ENCODE data around the gene UBR4. TPM values are rescaled to one million over a fixed set of nuclear protein-coding genes. Genes with fewer than 3 reads are reported as not detected.

UBR4 gene
- total RNA-seq, 1 experiment from 2014 or later = 52.6 TPM

DNA sequence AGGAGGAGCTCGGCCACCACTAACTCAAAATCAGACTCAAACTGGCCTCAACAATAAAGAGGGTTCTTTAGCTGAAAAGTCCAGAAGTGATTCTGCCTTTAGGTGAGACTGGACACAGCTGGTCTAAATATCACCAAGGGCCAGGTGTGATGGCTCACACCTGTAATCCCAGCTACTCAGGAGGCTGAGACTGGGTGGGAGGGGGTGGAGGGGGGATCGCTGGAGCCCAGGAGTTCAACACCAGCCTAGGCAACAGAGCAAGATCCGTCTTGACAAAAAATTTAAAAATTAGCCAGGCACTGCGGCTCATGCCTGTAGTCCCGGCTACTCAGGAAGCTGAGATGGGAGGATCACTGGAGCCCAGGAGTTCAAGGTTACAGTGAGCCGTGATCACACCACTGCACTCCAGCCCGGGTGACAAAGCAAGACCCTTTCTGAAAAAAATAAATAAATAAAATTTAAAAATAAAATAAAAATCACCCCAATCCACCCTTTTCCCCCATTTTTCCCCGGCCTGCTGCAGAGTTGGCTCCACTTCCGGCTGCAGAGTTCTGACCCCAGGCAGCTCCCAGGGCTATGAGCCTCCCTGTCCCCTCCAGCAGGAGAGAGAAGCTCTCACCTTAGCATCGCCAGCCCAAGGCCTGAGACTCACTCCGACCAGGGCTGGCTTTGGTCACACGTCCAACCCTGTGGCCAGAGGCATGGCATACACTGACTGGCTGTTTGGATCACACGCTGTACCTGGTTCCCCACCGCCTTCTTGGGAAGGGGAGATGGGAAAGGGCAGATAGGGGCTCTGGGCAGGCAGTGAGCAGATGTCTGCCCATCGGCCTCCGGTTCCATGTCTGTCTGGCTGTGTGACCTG, 166.3 kb downstream of the UBR4 start:
- in situ Hi-C loops (cut with HindIII; ENCODE audit: low pct_unique_long_range_greater_than_20kb, low sequenced_read_pairs) = no loop called here
- no peak for DNase-seq (ENCODE audit: low read depth, low spot score)

DNA sequence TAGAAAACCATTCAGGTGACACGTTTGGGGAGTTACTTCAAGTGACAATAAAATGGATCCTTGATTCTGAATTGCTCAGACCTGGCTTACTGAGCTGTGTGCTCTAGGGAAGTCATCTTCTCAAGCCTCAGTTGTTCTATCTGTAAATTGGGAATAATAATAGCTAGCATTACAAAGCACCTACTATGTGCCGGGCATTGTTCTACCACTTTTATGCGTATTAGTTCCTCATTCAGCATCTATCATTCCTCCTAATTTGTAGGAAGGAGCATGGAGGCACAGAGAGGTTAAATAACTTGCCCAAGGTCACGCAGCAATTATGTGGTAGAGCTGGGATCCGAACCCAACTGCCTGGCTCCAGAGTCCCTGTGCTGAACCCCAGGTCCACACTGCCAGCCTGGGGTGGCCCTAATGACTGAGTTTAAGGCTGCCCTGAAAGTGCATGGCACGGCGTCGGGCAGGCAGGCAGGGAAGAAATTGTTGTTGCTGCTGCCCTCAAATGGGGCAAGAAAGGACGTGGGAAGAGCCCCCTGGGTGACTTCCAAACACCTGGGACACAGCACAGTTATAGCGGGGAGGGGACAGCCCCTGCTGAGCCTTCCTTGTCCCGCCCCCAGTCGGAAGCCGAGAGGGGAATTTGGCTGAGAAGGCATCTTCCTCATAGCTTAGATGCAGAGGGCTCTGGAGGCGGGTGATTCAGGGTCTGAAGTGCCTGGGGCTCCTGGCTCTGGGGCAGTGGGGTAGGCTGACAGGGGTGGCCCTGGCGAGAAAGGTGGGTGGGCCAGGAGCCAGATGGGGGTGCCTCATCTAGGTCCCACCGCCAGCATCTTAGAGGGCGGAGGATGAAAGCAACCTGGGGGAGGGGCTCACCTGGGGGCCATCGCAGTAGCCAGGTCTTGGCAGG, 167.1 kb downstream of the UBR4 start:
- no peak for DNase-seq (ENCODE audit: low read depth, low spot score)
- in situ Hi-C loops (cut with HindIII; ENCODE audit: low pct_unique_long_range_greater_than_20kb, low sequenced_read_pairs) = no loop called here

DNA sequence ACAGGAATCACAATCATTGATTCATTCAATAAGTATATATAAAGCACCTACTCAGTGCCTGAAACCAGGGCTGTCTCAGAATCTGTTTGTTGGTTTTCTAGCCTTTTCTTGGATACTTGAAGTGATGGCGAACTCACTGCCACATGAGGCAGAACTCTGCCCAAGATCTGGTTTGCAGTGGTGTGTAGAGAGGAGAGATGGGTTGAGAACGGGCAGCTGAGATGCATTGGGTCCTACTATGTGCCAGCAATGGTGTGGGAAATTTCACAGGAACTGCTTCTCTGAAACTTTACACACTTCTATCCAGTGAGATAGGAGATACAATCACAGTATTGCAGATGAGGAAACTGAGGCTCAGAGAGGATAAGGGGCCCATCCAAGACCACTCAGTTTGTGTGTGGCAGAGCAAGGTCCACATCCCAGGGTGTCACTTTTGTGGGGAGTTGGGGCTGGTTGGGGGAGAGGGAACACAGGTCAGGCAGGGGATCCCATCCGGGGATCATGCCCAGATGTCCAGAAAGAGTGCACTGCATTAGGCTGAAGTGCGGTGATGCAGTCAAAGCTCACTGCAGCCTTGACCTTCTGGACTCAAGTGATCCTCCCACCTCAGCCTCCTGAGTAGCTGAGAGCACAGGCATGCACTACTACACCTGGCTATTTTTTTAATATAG, 169.9 kb downstream of the UBR4 start:
- in situ Hi-C loops (cut with HindIII; ENCODE audit: low pct_unique_long_range_greater_than_20kb, low sequenced_read_pairs) = no loop called here
- DNase-seq (ENCODE audit: low read depth, low spot score) = no peak

DNA sequence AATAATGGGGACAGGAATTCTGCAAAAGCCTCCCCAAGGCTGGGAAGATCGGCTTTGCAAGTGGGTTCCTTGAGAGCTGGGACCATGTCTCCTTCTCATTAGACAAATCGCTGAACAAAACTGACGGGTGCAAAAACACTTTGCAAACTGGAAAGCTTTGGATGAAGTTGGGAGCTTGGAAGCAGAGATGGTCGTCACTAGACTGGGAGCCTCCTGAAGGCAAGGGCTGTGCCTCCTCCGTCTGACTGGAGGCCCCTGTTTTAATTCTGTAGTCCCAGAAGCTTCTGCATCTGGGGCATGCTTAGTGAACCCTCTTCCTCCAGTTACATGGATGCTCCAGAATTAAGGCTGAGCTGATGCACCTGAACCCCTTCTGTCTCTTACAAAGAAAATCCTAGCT, 171.3 kb downstream of the UBR4 start:
- in situ Hi-C loops (cut with HindIII; ENCODE audit: low pct_unique_long_range_greater_than_20kb, low sequenced_read_pairs) = no loop called here
- no peak for DNase-seq (ENCODE audit: low read depth, low spot score)

DNA sequence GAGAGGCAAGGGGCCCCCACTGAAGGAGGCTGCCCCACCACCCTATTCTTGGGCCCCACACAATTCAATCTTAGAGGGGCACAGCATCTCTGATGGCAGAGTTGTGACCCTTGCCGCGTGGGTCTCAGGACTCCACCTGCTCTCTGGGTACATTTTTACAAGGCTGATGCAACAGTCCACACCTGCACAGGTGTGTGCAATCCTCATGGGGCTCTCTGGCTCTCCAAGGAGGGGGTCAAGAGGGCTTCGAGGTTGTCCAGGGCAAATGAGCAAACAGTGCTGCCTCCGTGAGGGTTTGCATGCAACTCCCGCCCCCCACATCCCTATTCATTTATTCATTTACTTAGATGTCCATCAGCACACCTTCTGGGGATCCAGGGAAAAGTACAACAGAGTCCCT, 172.0 kb downstream of the UBR4 start:
- in situ Hi-C loops (cut with HindIII; ENCODE audit: low pct_unique_long_range_greater_than_20kb, low sequenced_read_pairs) = no loop called here
- DNase-seq (ENCODE audit: low read depth, low spot score) = no peak

DNA sequence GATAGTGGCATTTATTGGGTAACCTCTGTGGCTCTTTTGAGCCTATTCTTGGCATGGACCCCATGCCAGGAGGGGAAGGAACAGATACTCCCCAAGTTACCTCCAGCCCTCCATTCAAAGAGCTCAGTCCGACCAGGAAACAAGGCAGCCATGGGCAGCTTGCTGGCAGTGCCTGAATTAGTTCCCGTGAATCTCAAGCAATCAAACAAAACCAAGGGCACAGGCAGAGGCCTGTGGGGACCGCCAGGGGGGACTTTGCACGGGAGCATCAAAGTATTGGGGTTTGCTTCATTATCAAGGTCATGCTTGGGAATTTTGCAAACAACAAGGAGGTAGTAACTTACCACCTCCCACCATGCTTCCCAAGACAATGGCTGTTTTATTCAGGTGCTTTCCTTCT, 172.4 kb downstream of the UBR4 start:
- in situ Hi-C loops (cut with HindIII; ENCODE audit: low pct_unique_long_range_greater_than_20kb, low sequenced_read_pairs) = no loop called here
- no peak for DNase-seq (ENCODE audit: low read depth, low spot score)

DNA sequence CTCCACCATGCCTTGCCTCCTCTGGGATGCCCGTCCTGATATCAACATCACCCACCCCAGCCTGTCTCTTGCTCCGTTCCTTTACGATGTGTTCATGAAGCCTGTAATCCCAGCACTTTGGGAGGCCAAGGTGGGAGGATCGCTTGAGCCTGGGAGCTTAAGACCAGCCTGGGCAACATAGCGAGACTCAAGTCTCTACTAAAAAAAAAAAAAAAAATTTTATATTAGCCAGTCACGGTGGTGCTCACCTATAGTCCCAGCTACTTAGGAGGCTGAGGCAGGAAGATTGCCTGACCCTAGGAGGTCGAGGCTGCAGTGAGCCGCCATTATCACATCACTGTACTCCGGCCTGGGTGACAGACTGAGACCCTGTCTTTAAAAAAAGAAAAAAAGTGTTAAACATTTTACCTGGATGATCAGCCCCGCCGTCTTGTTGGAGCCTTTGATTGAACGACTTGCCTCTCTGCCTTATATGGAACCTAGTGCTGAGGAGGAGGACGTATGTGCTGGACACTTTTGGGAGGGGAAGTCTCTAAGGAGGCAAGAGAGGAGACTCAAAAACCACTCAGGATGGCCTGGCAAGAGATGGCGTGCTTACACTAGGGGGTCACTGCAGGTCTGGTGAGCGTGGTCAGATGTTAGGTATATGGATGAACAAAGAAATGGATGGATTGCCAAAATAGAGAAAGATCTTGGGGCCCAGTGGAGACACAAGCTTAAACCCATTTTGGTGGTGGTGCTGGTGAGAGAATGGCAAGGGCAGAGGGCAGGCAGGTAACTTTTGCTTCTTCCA, 173.1 kb downstream of the UBR4 start:
- in situ Hi-C loops (cut with HindIII; ENCODE audit: low pct_unique_long_range_greater_than_20kb, low sequenced_read_pairs) = no loop called here
- no peak for DNase-seq (ENCODE audit: low read depth, low spot score)

DNA sequence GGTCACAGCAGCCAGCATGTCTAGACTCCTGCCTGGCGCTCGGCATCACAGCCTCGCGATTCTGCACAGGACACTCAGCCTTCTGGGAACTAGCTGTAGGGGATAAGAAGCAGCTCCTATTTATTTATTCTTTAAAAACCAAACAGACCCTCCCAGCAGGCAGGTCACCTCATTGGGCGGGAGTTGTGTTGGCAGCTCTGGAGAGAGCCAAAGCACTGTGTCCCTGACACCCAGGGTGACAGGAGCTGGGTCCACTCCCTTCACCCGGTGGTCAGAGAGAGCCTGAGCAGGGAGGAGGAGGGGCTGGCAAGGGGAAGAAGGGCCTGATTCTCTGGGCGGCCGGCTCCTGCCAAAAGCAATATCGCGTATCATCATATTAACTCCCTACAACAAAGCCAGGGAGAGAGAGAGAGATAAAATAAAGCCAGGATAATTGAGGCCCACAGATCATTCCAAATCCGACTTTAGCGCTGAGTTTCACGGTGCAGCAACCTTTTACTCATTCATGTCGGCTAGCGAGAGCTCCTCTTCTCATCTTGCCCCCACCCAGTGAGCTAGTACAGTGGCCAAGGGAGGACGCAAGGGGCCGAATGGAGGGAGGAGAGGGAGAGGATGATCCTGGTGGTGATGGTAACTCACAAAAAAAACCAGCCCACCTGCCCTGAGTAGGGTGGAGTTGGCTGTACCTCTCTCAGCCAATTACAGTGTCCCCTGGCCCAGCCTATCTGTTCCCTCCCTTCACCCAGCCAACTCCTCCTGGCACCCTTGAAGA, 173.8 kb downstream of the UBR4 start:
- in situ Hi-C loops (cut with HindIII; ENCODE audit: low pct_unique_long_range_greater_than_20kb, low sequenced_read_pairs) = no loop called here
- no peak for DNase-seq (ENCODE audit: low read depth, low spot score)

DNA sequence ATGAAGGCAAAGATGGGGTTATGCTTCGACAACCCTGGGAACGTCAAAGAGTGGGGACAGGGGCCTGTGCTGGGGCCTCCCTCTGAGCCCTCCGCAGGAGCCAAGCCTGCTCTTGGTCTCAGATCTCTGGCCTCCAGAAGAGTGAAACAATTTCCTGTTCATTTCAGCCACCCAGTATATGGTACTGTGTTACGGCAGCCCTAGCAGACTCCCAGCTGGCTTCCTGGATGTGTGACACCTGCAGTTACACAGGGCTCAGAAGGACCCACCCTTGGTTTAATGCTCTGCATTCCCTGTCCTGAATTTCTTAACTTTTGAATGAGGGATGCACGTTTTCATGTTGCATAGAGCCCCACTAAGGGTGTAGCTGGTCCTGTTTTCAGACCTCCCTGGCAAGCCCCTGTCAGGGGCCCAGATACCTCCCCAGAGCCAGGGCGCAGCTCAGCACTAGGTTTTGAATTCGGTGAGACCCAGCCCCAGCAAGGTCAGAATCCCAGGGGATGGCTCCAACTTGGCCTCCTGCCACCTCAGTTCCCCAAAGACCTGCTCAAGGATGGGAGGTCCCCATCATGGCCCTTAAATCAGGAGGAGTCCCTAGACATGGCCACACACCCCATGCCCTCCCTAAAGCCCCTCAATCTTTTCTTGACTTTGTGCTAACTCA, 174.6 kb downstream of the UBR4 start:
- DNase-seq (ENCODE audit: low read depth, low spot score) = no peak
- in situ Hi-C loops (cut with HindIII; ENCODE audit: low pct_unique_long_range_greater_than_20kb, low sequenced_read_pairs) = no loop called here

DNA sequence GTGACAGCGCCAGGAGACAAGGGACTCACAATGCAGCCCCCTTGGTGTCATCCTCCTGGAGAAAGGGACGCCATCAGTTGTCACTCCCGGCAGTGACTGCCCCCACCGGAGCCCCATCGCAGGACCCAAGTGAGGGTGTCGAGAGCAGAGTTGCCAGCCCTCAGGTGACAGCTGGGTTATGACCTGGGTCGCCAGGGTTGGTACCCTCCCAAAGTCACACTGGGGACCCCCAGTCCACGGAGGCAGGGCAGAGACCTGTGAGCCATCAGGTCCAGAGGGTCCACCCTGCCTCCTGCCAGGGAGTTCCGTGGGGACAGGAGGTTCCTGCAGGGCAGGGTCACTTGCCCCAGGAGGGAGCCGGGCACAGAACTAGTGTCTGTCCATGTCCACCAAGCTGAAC, 175.3 kb downstream of the UBR4 start:
- in situ Hi-C loops (cut with HindIII; ENCODE audit: low pct_unique_long_range_greater_than_20kb, low sequenced_read_pairs) = no loop called here
- no peak for DNase-seq (ENCODE audit: low read depth, low spot score)

DNA sequence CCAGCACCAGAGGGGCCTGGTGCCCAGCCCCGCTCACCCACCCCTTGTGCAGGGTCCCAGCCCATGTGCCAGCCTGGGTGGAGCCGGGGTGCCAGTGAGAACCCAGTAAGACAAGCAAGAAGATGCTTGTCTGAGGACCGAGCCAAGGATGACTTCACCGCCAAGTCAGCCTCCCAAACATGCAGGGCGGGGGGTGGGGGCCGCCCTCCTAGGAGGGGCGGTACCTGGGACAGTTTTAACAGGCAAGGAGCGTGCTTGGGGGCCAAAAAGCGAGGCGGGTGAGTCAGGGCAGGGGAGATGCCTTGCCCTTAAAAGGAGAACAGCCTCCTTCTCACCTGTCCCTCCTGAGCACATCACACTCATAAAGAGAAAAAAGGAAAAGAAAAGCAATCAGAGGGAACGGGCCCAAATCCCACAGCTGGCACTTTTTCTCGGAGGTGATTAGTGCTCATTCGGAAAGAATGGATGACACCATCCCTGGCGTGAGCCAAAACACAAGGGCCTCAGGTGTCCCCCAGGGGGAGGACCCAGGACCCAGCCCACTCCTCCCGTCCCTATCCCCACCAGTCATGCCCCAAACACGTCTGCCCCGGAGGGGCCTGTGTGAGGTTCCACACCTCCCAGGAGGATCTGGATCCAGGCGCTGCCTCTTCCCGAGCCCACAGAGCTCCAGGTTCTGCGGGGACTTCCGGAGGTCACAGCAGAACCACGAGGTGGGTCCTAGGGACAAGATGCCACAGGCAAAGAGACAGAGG, 176.0 kb downstream of the UBR4 start:
- no peak for DNase-seq (ENCODE audit: low read depth, low spot score)
- in situ Hi-C loops (cut with HindIII; ENCODE audit: low pct_unique_long_range_greater_than_20kb, low sequenced_read_pairs) = no loop called here

DNA sequence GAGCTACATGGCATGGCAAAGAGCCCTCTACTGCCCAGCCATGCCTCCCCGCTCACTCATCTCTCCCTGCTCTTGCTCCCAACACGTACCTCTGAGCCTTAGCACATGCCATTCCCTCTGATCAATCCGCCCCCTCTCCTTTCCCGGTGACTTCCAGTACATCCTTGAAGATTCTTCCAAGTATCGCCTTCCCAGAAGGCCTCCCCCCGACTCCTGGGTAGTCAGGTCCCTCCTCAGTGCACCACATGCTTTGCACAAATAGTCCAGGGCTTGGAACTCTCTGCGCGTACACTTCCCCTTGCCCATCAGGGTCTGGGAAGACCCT, 176.6 kb downstream of the UBR4 start:
- DNase-seq (ENCODE audit: low read depth, low spot score) = no peak
- in situ Hi-C loops (cut with HindIII; ENCODE audit: low pct_unique_long_range_greater_than_20kb, low sequenced_read_pairs) = no loop called here

DNA sequence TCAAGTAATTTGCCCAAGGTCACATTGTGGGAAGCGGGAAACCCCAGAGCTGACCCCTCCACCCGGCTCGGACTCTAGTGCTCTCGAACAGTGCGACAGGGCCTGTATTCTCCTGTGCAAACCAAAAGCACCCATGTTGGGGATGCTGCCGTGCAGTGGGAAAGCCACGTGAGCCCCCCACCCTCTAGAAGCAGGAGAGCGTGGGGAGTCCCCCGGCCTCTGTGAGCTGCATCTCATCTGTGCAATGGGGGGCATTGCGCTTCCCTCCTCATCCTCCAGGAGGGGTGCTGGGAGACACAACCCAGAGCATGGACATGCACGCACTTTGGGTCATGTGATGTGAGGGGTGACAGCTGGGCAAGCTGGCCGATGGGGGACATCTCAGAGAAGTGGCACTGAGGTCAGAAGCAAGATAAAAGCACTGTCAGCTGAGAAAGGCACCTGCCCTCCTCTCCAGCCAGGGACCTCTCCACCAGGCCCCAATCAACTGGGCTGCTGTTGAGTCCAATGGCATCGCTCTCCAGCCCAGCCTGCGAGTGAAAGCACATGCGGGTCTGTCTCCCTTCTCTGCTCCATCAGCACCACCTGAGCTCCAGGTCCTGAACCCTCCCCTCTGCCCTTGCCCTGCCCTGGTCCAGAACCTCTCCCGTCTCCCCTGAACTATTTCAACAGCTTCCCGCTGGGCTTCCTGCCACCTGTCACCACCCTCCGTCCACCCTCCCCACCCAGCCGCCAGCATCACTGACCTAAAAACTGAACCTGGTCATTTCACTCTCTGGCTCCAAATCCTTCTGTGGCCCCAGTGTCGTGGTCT, 177.2 kb downstream of the UBR4 start:
- no peak for DNase-seq (ENCODE audit: low read depth, low spot score)
- in situ Hi-C loops (cut with HindIII; ENCODE audit: low pct_unique_long_range_greater_than_20kb, low sequenced_read_pairs) = no loop called here

DNA sequence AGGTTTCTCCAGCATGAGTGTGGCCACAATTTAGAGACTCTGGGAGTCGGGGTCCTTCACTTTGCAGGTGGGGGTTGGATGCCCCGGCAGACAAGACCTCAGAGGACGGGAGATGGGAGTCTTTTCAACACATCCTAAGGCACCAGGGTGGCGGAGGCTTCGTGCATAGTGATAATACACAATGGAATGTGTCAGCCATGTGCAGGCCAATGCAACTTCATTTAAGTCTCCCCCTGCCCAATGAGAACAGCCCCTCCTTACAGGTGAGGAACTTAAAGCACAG, 177.7 kb downstream of the UBR4 start:
- in situ Hi-C loops (cut with HindIII; ENCODE audit: low pct_unique_long_range_greater_than_20kb, low sequenced_read_pairs) = no loop called here
- DNase-seq (ENCODE audit: low read depth, low spot score) = no peak

Measured in SK-MEL-5 (cell line).